Measurements from ENCODE around the gene SOX15.
A peak's percentile ranks its signal among the peaks of the same experiment; 100 is the strongest.
"Not testable (repeated sequence)": the region's sequence is repeated elsewhere in the genome, so short reads cannot be mapped to it uniquely, and the experiment has no call there.

The SOX15 gene

GRCh38 chr17:7589891-7590691 is at the start of gene SOX15:
TSS of gene SOX15 (minus strand) at chr17:7590094. CDS start at chr17:7589676, 418 bp downstream.
- no peak for DNase-seq

DNA sequence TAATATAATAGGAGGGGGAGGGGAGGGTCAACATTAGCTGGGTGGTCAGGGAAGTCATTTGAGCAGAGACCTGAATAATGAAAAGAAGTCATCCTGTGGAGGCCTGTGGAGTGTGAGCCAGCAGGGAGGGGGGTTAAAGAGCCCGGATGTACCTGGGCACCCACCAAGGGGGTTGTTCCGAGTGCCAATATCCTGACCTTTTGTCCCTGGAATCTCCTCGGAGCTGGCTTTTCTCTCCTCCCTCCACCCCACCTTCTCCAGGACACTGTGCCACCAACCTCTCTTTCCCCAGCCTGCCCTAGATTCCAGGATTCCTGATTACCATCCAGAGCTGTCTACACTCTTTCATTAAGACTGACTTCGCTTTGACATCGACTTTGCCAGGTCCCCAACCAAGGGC is 46.3 kb upstream of the SOX15 start:
- no peak for DNase-seq

GRCh38 chr17:7634384-7634783 is 44.5 kb upstream of the SOX15 start:
- no peak for DNase-seq

DNA sequence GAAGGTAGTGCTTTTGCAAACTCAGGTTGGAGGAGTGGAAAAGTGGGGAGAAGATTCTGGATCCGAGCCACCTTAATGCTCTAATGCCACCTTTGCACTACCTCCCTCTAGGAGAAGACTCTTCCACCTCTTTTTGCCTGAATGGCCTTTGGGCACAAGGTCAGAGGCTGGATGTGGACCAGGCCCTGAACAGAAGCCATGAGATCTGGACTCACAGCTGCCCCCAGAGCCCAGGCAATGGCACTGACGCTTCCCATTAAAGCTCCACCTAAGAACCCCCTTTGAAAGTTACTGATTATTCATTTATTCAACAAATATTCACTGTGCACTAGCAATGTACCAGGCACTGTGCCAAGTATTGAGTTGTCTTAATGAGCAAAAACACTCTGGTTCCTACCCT is 43.2 kb upstream of the SOX15 start:
- DNase-seq, result no peak

DNA sequence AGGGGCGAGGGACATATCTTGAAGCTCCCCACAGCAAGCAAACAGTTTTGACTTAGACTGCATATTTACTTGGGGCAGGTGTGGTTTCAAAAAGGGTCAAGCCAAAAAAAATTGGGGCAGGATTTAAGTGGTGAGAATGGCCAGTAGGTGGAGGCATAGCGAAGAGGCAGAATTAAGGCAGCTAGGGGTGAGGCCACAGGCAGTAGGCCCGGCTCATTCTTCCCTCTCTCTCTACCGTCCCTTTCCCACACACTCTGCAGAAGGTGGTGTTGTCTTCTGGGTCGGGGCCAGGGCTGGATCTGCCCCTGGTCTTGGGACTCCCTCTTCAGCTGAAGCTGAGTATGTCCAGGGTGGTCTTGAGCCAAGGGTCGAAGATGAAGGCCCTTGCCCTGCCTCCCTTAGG is 42.6 kb upstream of the SOX15 start:
- DNase-seq, result no peak

DNA sequence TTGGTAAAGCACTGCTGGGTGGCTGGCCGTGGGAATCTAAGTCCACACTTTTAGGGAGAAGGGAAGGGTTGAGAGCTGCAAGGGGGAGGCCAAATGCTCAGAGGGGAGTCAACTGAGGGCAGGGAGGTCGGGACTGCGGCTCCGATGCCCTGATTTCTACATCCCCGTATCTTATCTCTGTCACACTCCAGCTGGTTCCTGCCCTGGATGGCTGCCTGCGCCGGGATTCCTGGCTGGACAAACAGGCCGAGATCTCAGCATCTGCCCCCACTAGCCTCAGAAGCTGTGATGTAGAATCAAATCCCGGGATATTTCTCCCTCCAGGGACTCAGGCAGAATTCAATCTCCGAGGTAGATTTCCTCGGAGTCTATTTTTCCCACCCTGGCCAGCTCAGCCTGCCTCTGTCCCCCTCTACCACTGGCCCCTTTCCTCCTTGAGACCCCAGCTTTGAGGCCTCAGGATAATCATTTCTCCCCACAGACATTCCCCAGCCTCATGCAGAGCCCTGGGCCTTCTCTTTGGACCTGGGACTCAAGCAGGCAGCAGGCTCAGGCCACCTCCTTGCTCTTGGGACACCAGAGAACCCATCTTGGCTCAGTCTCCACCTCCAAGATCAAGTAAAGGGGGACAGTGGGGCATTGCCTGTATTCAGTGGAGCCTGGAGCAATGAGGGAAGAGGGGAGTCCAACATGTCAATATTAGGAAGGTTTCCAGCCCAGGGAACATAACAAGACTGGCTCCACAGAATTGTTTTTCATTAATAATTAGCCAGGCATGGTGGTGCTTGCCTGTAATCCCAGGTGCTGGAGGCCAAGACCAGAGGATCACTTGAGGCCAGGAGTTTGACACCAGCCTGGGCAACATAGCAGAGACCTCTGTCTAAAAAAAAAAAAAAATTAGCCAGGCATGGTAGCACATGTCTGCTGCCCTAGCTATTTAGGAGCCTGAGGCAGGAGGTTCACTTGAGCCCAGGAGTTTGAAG is 41.8 kb upstream of the SOX15 start:
- no peak for DNase-seq

DNA sequence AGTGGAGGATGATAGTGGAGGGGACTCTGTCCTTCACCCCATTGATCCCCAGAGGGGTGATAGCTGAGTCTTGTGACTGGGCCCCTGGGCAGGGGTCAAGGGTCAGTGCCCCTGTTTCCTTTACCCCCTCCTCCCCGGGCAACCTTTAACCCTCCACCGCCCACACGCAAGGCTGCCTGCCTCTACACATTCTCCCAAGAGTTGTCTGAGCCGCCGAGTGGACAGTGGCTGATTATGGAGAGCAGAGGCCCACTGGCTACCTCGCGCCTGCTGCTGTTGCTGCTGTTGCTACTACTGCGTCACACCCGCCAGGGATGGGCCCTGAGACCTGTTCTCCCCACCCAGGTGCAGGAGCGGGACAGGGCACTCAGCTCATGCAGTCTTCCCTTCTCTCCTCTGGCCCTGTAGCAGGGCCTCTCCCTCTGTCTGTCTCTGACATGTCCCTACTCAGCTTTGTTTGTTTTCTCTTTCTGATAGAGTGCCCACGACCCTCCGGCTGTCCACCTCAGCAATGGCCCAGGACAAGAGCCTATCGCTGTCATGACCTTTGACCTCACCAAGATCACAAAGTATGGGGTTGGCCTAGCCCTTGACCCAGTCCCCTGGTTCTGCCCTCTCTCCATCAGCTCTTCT is 40.2 kb upstream of the SOX15 start, which contains the start of gene SHBG:
Gene SHBG, plus strand, starts transcription at position 197 of the 633 bp plus-strand sequence. Its CDS starts 38 bp downstream, at position 235.
- no peak for DNase-seq

- DNase-seq, result peak; percentile 14
These were observed 37.6 kb upstream of the SOX15 start, which contains the start of gene SAT2 for GRCh38 chr17:7627250-7628121. TSS of gene SAT2 (minus strand) at chr17:7627821. CDS start at chr17:7627635, 186 bp downstream.

- no peak for DNase-seq
These were observed 37.0 kb upstream of the SOX15 start for GRCh38 chr17:7626956-7627249.

DNA sequence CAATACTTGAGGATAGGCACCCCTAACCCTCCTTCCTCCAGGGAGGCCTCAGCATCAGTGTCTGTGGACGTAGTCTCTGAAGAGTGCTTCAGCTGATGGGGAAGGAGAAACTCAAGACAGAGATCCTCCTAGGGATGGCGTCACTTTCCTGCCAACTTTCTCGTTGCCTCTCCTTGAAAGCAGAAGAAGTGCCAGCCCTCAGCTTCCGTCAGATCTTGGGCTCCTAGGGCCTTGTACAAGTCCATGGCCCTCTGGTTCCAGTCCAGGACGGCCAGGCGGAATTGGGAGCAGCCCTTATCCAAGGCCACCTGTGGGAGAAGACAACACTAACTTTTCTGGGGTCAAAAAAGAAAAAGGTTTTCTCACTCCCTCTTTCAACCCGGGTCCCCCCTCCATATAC is 36.4 kb upstream of the SOX15 start:
- no peak for DNase-seq

GRCh38 chr17:7625749-7626148 is 35.9 kb upstream of the SOX15 start:
- DNase-seq, result not testable (repeated sequence)

DNA sequence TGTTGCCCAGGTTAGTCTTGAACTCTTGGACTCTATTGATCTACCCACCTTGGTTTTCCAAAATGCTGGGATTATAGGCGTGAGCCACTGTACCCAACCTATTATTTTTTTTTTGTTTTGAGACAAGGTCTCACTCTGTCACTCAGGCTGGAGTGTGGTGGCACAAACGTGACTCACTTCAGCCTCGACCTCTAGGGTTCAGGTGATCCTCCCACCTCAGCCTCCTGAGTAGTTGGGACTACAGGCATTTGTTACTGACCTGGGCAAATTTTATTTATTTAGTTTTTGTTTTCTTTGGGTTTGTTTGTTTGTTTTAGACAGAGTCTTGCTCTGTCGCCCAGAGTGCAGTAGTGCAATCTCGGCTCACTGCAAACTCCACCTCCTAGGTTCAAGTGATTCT is 33.8 kb upstream of the SOX15 start:
- DNase-seq, result no peak

DNA sequence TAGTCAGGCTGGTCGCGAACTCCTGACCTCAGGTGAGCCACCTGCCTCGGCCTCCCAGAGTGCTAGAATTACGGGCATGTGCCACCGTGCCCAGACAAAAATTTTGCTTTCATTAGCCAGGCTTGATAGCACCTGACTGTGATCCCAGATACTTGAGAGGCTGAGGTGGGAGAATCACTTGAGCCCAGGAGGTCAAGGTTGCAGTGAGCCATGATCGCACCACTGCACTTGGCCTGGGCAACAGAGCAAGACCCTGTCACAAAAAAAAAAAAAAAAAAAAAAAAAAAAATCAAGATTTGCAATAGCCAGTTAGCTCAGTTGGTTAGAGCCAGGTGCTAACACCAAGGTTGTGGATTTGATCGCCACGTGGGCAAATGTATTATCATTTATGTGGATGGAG is 30.9 kb upstream of the SOX15 start:
- no peak for DNase-seq

- no peak for DNase-seq
These were observed 28.7 kb upstream of the SOX15 start for GRCh38 chr17:7618608-7619007.

DNA sequence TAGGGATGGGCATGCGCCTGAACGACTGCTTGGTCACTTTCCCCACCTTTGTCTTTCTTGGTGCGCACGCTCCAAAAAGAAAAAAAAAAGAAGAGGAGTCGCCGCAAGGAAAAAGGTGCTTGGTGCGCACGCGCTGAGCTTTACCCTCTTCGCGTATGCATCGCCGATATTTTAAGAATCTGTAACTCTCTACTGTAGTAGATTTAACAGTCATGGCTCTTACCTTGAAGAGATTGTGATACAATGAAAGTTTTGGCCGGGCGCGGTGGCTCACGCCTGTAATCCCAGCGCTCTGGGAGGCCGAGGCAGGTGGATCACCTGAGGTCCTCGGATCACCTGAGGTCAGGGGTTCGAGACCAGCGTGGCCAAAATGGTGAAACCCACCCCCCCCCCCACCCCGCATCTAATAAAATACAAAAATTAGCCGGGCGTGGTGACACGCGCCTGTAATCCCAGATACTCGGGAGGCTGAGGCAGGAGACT is 25.4 kb upstream of the SOX15 start:
- no peak for DNase-seq

- peak; percentile 88 for DNase-seq
These were observed 24.8 kb upstream of the SOX15 start, which contains the start of gene FXR2 for GRCh38 chr17:7614425-7615264. TSS of gene FXR2 (minus strand) at chr17:7614897. CDS start at chr17:7614532, 365 bp downstream.

- no peak for DNase-seq
These were observed 24.0 kb upstream of the SOX15 start for GRCh38 chr17:7613769-7614424.

- DNase-seq, result no peak
These were observed 22.4 kb upstream of the SOX15 start for GRCh38 chr17:7612294-7612640.

GRCh38 chr17:7611635-7612293 is 21.9 kb upstream of the SOX15 start:
- no peak for DNase-seq

- DNase-seq, result no peak
These were observed 20.7 kb upstream of the SOX15 start for GRCh38 chr17:7610641-7611040.
